Activated T-helper 1 cell treated with anti-CD3 and anti-CD28 coated beads, Interleukin-2, amount 50 U/mL, for 16 hours (primary cell): ENCODE results near the gene SSNA1.

Experiments used
- DNase-seq, 2 donors: peaks; one replicate each; pipeline ENCODE4 v3.0.0-alpha.2; 2020; ENCODE audit warnings: low read depth in 1 of 2, low spot score in 1 of 2

Gene SSNA1

GRCh38 chr9:137152844-137153405, 35.6 kb upstream of the SSNA1 start:
- DNase-seq: no peak

GRCh38 chr9:137156567-137157375, 31.7 kb upstream of the SSNA1 start:
- DNase-seq: peak; percentile 23 to 47

GRCh38 chr9:137157618-137158415, 30.7 kb upstream of the SSNA1 start:
- no peak for DNase-seq

DNA sequence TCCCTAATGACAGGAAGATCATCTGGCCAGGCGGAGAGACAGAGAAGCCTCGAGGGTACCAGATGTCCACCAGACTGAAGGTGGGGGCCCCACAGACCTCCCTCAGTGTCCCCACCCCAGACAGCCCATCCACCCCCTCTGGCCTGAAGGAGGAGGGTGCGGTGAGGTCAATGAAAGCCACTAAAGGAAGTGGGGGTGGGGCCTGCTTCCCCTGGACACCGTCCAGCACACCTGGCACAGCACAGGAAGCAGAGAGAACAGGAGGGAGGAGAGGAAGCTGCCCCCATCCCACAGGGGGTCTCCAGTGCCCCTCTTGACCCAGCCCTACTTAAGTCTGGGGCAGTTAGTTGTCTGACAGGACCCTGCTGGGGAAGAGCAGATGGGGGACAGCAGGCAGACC, 29.9 kb upstream of the SSNA1 start:
- DNase-seq: no peak

GRCh38 chr9:137159105-137160053, 29.1 kb upstream of the SSNA1 start:
- DNase-seq: no peak

DNA sequence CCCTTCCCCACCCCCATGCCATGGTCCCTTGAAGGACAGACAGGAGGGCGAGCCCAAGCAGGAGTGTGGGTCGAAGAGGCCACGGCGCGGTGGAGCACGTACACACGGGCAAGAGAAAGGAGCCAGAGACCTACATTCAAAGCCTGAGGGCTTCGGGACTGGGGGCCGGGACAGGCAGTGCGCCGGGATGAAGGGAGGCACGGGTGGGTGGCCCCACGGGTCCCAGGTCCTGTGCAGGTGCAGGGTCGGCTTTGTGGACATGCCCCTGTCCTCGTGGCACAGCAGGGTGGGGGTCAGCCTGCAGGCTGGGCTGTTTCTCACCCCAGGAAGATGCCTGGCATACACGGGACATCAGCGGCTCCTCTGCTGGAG, 28.4 kb upstream of the SSNA1 start:
- no peak for DNase-seq

DNA sequence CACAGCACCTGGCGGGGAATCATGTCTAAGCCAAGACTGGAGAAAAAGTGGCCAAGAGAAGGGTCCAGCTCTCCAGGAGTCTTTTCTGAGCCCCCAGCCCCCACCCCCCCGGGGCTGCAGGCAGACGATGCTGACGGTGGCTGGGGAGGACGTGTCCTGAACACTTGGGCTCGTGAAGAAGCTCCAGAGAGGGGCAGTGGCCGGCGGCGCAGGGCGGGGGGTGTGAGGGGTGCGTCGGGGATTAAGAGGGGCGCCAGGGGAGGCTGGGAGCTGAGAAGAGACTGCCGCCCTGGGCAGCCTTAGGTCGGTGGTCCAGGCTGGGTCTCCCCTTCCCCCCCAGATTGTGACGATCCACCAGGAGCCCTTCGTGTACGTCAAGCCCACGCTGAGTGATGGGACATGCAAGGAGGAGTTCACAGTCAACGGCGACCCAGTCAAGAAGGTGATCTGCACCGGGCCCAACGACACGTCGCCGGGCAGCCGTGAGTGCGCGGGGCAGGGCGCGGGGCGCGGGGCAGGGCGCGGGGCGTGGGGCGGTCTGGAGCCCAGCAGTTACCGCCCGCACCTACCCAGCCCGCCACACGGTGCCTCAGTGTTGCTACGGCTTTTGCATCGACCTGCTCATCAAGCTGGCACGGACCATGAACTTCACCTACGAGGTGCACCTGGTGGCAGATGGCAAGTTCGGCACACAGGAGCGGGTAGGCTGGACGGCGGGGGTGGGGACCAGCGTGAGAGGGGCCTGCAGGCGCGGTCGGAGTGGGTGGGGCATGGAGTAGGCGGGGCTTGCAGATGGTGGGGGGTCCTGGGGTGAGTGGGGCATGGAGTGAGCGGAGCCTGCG, 27.5 kb upstream of the SSNA1 start:
- DNase-seq: no peak

DNA sequence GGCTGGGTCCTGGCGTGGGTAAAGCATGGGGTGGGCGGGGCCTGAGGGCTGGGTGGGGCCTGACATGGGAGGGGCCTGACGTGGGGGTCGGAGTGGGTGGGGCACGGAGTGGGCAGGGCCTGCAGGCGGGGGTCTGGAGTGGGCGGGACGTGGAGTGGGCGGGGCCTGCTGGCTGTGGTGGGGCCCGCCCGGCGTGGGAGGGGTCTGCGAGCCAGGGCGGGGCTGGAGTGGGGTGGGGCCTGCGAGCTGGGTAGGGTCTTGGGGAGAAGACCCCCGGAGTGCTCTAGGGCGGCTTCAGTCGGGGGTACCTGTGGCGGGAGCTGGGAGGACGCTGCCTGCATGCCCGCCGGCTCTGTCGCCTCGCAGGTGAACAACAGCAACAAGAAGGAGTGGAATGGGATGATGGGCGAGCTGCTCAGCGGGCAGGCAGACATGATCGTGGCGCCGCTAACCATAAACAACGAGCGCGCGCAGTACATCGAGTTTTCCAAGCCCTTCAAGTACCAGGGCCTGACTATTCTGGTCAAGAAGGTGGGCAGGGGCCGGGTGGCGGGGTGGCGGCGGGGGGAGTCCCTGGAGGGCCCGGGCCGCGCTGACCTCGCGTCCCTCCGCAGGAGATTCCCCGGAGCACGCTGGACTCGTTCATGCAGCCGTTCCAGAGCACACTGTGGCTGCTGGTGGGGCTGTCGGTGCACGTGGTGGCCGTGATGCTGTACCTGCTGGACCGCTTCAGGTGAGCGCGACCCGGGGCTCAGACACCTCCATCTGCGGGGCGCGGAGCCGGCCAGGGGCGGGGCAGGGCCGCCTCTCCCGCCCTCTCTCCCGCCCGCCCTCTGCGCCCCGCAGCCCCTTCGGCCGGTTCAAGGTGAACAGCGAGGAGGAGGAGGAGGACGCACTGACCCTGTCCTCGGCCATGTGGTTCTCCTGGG, 26.7 kb upstream of the SSNA1 start:
- no peak for DNase-seq

DNA sequence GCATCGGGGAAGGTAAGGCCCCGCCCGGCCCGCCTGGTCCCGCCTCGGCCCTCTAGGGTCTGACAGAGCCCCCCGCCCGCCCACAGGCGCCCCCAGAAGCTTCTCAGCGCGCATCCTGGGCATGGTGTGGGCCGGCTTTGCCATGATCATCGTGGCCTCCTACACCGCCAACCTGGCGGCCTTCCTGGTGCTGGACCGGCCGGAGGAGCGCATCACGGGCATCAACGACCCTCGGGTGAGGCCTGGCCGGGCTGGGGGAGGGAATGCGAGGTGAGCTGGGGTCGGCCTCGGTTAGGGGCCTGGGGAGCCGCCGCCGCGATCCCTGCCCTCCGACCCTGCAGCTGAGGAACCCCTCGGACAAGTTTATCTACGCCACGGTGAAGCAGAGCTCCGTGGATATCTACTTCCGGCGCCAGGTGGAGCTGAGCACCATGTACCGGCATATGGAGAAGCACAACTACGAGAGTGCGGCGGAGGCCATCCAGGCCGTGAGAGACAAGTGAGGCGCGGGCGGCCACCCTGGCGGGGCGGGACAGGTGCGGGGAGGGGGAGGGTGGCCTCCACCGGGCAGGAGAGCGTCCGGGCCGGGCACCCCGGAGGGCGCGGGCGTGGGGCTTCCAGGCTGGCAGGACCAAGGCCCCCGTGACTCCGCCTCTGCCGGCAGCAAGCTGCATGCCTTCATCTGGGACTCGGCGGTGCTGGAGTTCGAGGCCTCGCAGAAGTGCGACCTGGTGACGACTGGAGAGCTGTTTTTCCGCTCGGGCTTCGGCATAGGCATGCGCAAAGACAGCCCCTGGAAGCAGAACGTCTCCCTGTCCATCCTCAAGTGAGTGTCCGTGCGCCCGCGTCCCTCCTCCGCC, 25.7 kb upstream of the SSNA1 start:
- DNase-seq: no peak

DNA sequence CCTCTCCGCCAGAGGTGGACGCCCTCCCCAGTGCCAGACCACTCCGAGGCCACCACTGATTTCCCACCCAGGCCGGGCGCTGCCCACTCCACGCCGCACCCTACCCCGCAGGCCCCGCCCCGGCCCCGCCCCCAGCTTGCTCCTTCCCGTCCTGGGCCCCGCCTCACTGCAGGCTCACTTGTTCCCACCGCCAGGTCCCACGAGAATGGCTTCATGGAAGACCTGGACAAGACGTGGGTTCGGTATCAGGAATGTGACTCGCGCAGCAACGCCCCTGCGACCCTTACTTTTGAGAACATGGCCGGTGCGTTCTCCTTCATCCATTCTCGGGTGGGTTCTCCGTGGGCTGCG, 25.1 kb upstream of the SSNA1 start:
- no peak for DNase-seq

DNA sequence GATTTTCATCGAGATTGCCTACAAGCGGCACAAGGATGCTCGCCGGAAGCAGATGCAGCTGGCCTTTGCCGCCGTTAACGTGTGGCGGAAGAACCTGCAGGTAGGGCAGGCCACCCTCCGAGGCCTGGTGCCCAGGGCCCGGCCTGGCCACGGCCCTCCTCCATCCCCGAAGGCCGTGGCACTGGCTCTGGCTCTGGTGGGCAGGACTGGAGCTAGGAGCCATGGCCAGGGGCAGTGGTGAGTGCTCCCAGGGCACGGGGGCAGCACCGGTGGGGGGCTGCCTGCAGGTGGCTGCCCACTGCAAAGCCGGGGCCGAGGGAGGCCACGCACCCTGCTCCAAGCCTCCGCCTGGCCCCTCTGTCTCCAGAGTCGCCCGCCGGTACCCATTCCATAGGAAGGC, 24.7 kb upstream of the SSNA1 start:
- no peak for DNase-seq

GRCh38 chr9:137164370-137165249, 23.9 kb upstream of the SSNA1 start:
- no peak for DNase-seq

DNA sequence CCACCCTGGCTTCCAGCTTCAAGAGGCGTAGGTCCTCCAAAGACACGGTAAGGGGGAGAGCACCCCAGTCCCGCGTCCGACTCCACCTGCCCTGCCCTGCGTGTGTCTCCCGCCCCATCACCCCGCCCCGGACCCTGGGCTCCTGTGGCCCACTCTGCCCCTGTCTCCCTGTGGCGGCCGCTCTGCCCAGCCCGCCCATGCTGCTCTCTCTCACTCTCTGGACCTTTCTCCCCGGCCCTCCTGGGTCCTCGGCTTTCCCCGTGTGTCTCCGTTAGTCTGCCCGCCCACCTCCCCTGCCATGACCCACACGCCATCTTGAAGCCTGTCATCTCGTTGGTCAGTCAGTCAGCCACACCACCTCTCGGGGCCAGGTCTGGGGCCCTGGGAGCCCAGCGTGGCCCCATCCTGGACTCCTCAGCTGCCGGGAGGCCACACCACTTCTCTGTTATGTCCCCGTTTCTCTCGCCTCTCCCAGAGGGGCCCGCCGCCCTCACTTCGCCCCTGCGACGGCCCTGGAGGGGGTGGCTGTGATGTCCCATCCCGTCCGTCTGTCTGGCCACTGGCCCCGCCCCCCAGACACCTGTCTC, 23.1 kb upstream of the SSNA1 start:
- DNase-seq: no peak

- no peak for DNase-seq
These were observed 21.9 kb upstream of the SSNA1 start for GRCh38 chr9:137166380-137167229.

GRCh38 chr9:137167277-137167746, 21.2 kb upstream of the SSNA1 start:
- no peak for DNase-seq
